ENCODE measurements around the gene C22orf23. TPM values are rescaled to one million over a fixed set of nuclear protein-coding genes. Genes with fewer than 3 reads are reported as not detected.

Gene C22orf23
- total and polyA plus RNA-seq, 2 of the 4 experiments (the other 2 are of a cell fraction) = 0.39 to 0.54 TPM

- Histone ChIP-seq H3K9me1 (ENCODE audit: insufficient read depth, low read length) (no peaks in the 10 kb centered on the region; the same call in 1 of the 2 replicates), H2BK20ac (ENCODE audit: low read depth, low read length) (no peak overlapping the region), H2AK5ac (ENCODE audit: low read depth, low read length) (no peak overlapping the region), H3K36me3 (ENCODE audit: control insufficient read depth, insufficient read depth, low read length) (no peaks in the 10 kb centered on the region; the same call in 1 of the 2 replicates), H2BK5ac (ENCODE audit: low read depth, low read length, poor library complexity, severe bottlenecking) (no peak overlapping the region), H2BK15ac (ENCODE audit: low read depth, low read length) (no peak overlapping the region), H3K23ac (ENCODE audit: low read depth, low read length) (no peak overlapping the region), H4K91ac (ENCODE audit: insufficient read depth, low read depth, low read length) (no peak overlapping the region), H3K4me2 (ENCODE audit: low read depth, low read length) (no peak overlapping the region), H3K9ac (ENCODE audit: low read depth, low read length) (no peak overlapping the region), H2AFZ (replicated peaks; ENCODE audit: low read length, poor library complexity) (no peak overlapping the region), H3K9me3 (ENCODE audit: control insufficient read depth, insufficient read depth, low read length) (no peaks in the 10 kb centered on the region), H3K18ac (ENCODE audit: low read depth, low read length) (no peak overlapping the region), H2AK9ac (replicated peaks; ENCODE audit: low read depth, low read length, poor library complexity) (no peak overlapping the region), H3K27ac (ENCODE audit: insufficient read depth, low read length) (no peak overlapping the region), H3K4me3 (ENCODE audit: insufficient read depth, low read depth, low read length) (no peak overlapping the region), H4K20me1 (ENCODE audit: insufficient read depth, low read length) (no peaks in the 10 kb centered on the region), H3K4me1 (ENCODE audit: control insufficient read depth, insufficient read depth, low read length) (no peaks in the 10 kb centered on the region), H3K56ac (ENCODE audit: extremely low read depth, insufficient read depth, low read length) (no peak overlapping the region), H3K4ac (ENCODE audit: low read depth, low read length) (no peak overlapping the region), H3K79me1 (ENCODE audit: low read depth in 1 of 2, low read length in 2 of 2) (no peaks in the 10 kb centered on the region), H4K5ac (ENCODE audit: low read depth, low read length) (no peak overlapping the region), H2BK120ac (ENCODE audit: low read depth, low read length) (no peak overlapping the region), H4K8ac (ENCODE audit: low read depth in 2 of 2, low read length in 2 of 2) (no peak overlapping the region), H3K14ac (replicated peaks; ENCODE audit: low read depth, low read length) (no peak overlapping the region), H3K27me3 (ENCODE audit: control insufficient read depth, insufficient read depth, low read length) (no peaks in the 10 kb centered on the region)
- POLR2A ChIA-PET (ENCODE audit: unreplicated experiment) = no interaction called here
- in situ Hi-C loops (cut with MboI; ENCODE audit: low sequenced_read_pairs) (no loop called here), intact Hi-C loops (cut with micrococcal nuclease) (no loop called here), dilution Hi-C loops (cut with HindIII; ENCODE audit: low sequenced_read_pairs, unreplicated experiment) (no loop called here)
- WGBS, 2 experiments (ENCODE audit: extremely low coverage in 2 of 2, insufficient read length in 1 of 2) = no CpG with 5 or more reads among the region's 8 CpGs
- CTCF ChIA-PET = no interaction called here
- no peak for TF ChIP-seq RAD21 (IDR thresholded peaks at IDR 0.05; ENCODE audit: low read length)
- TF ChIP-seq RCOR1 (IDR thresholded peaks at IDR 0.05; ENCODE audit: insufficient replicate concordance, low read length) = no peak
- no peak for TF ChIP-seq SMC3 (IDR thresholded peaks at IDR 0.05; ENCODE audit: low read depth, low read length)
- no peak for TF ChIP-seq NFE2L2 (IDR thresholded peaks at IDR 0.05; ENCODE audit: low read depth, low read length)
- no peak for TF ChIP-seq CHD1 (IDR thresholded peaks at IDR 0.05; ENCODE audit: low read depth, low read length)
- TF ChIP-seq, protein P1, sequence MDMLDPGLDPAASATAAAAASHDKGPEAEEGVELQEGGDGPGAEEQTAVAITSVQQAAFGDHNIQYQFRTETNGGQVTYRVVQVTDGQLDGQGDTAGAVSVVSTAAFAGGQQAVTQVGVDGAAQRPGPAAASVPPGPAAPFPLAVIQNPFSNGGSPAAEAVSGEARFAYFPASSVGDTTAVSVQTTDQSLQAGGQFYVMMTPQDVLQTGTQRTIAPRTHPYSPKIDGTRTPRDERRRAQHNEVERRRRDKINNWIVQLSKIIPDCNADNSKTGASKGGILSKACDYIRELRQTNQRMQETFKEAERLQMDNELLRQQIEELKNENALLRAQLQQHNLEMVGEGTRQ (IDR thresholded peaks at IDR 0.05; ENCODE audit: low read depth, low read length) = no peak
- TF ChIP-seq POLR2A (IDR thresholded peaks at IDR 0.05; ENCODE audit: low read depth, low read length) = no peak
- no peak for TF ChIP-seq RFX5 (IDR thresholded peaks at IDR 0.05; ENCODE audit: low read depth, low read length)
- TF ChIP-seq, protein P2, sequence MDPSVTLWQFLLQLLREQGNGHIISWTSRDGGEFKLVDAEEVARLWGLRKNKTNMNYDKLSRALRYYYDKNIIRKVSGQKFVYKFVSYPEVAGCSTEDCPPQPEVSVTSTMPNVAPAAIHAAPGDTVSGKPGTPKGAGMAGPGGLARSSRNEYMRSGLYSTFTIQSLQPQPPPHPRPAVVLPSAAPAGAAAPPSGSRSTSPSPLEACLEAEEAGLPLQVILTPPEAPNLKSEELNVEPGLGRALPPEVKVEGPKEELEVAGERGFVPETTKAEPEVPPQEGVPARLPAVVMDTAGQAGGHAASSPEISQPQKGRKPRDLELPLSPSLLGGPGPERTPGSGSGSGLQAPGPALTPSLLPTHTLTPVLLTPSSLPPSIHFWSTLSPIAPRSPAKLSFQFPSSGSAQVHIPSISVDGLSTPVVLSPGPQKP (IDR thresholded peaks at IDR 0.05; ENCODE audit: borderline replicate concordance, low read depth, low read length) = no peak
- no peak for TF ChIP-seq MAZ (IDR thresholded peaks at IDR 0.05; ENCODE audit: borderline replicate concordance, low read depth, low read length)
- no peak for TF ChIP-seq CTCF (conservative IDR thresholded peaks at IDR 0.05; ENCODE audit: low read depth, low read length)
- BruUV-seq (replicated peaks) = no TSS peak
- peak; percentile 60 for ATAC-seq (ENCODE audit: low read depth)
- DNase-seq = no peak
Measured at GRCh38 chr22:37979782-37980181, 26.4 kb upstream of the C22orf23 start.
